Esophagus squamous epithelium (tissue), 4 donors: ENCODE data around the gene GANC.

Source experiments
- POLR2A ChIP-seq, 4 donors: fragments of 450-650 bp; IDR thresholded peaks; one replicate each; pipeline ENCODE4 v1.6.1; 2017; ENCODE audit warnings: antibody characterized with exemption in 4 of 4, mild to moderate bottlenecking in 4 of 4, moderate library complexity in 3 of 4
- TF ChIP-seq, protein P1 (sequence below), 6 experiments: fragments of 450-650 bp in 4 of 6; fragments of 200-600 bp in 2 of 6; sonication (generic) in 2 of 6; IDR thresholded peaks; one replicate each; pipeline ENCODE4 v1.5.1; 2016 to 2019; ENCODE audit warnings: antibody characterized with exemption in 6 of 6, mild to moderate bottlenecking in 4 of 6, moderate library complexity in 4 of 6

DNA sequence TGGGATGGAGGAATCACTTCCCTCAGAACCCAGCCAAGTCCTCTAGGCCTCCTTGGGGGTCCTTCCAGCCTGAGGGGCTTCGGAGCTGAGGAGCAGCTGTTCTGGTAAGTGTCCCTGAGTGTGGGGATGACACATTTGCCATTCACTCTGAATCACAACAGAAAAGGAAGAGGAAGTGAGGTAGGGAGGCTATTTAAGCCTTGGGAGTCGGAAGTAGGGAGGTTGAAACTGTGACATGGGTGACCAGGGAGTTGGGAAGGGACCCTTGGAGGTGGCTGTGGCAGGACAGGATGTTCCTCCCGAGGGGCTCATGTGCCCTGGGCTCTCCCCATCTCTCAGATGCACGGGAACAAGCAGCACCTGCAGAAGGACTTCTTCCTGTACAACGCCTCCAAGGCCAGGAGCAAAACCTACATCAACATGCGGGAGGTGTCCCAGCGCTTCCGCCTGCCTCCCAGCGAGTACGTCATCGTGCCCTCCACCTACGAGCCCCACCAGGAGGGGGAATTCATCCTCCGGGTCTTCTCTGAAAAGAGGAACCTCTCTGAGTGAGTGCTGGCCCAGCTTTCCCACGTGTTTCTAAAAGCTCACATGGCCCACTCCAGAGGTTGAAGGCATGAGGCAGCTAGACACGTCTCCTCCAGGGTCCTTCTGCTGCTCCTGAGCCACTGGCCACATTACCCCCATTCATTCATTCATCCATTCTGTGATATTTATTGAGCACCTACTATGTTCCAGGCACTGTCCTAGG is 129.6 kb downstream of the GANC start:
- TF ChIP-seq, protein P1, sequence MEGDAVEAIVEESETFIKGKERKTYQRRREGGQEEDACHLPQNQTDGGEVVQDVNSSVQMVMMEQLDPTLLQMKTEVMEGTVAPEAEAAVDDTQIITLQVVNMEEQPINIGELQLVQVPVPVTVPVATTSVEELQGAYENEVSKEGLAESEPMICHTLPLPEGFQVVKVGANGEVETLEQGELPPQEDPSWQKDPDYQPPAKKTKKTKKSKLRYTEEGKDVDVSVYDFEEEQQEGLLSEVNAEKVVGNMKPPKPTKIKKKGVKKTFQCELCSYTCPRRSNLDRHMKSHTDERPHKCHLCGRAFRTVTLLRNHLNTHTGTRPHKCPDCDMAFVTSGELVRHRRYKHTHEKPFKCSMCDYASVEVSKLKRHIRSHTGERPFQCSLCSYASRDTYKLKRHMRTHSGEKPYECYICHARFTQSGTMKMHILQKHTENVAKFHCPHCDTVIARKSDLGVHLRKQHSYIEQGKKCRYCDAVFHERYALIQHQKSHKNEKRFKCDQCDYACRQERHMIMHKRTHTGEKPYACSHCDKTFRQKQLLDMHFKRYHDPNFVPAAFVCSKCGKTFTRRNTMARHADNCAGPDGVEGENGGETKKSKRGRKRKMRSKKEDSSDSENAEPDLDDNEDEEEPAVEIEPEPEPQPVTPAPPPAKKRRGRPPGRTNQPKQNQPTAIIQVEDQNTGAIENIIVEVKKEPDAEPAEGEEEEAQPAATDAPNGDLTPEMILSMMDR (IDR thresholded peaks at IDR 0.05): no peak
- no peak for TF ChIP-seq POLR2A (IDR thresholded peaks at IDR 0.05)
